H1 (cell line): Measurements from ENCODE around the gene THAP11.

ENCODE experiments used
- BRCA1 ChIP-seq: IDR thresholded peaks from 2 replicates; pipeline ENCODE4 v1.6.1; 2012; ENCODE audit warnings: low read depth, low read length, improper control_type of control experiment
- EGR1 ChIP-seq: IDR thresholded peaks from 2 replicates; pipeline ENCODE4 v1.6.1; 2011; ENCODE audit warnings: low read depth, low read length, borderline replicate concordance
- EP300 ChIP-seq, 2 experiments: IDR thresholded peaks; 1 replicate in 1 of 2; 2 replicates in 1 of 2; pipeline ENCODE4 v1.6.1; 2011 to 2012; ENCODE audit warnings: low read depth in 2 of 2, low read length in 2 of 2, mild to moderate bottlenecking in 2 of 2, borderline replicate concordance in 1 of 2, inconsistent platforms in 1 of 2, moderate library complexity in 1 of 2
- EZH2 ChIP-seq: fragments of 200-600 bp; sonication (generic); IDR thresholded peaks from 2 replicates; pipeline ENCODE4 v1.7.1; 2012; ENCODE audit warnings: low read depth, mild to moderate bottlenecking, moderate library complexity, low read length, inconsistent platforms; ENCODE audit not compliant: severe bottlenecking
- GABPA ChIP-seq: IDR thresholded peaks from 2 replicates; pipeline ENCODE4 v1.6.1; 2011; ENCODE audit warnings: mild to moderate bottlenecking, low read length, moderate library complexity, borderline replicate concordance; ENCODE audit not compliant: insufficient read depth
- HDAC2 ChIP-seq, 2 experiments: fragments of 300-600 bp in 1 of 2; sonication (generic) in 1 of 2; IDR thresholded peaks; 2 replicates each; pipeline ENCODE4 v1.6.1; 2011 to 2012; ENCODE audit warnings: low read depth in 2 of 2, low read length in 2 of 2, mild to moderate bottlenecking in 2 of 2, moderate library complexity in 2 of 2, borderline replicate concordance in 1 of 2, inconsistent platforms in 1 of 2
- RAD21 ChIP-seq, 2 experiments: IDR thresholded peaks in 1 of 2; conservative IDR thresholded peaks in 1 of 2; 2 replicates each; pipeline ENCODE4 v1.6.1; 2011; ENCODE audit warnings: low read depth in 2 of 2, low read length in 2 of 2, improper control_type of control experiment in 1 of 2, inconsistent platforms in 1 of 2, mild to moderate bottlenecking in 1 of 2, moderate library complexity in 1 of 2
- RNF2 ChIP-seq: fragments of 200-900, 300-1000 bp; sonication (generic); IDR thresholded peaks from 2 replicates; pipeline ENCODE4 v1.7.1; 2016; ENCODE audit warnings: borderline replicate concordance, low read depth, mild to moderate bottlenecking, antibody characterized with exemption, low read length; ENCODE audit not compliant: poor library complexity, severe bottlenecking; ENCODE audit errors: missing control alignments
- SUZ12 ChIP-seq: fragments of 200-600 bp; sonication (generic); IDR thresholded peaks from 2 replicates; pipeline ENCODE4 v1.6.1; 2012; ENCODE audit warnings: mild to moderate bottlenecking, inconsistent platforms, low read length, moderate library complexity, mixed read lengths
- TF ChIP-seq, protein P1 (sequence below), 3 experiments: IDR thresholded peaks; 1 replicate in 2 of 3; 2 replicates in 1 of 3; pipeline versions ENCODE4 v1.5.1 to v1.6.1; 2011; ENCODE audit warnings: low read length in 3 of 3, mild to moderate bottlenecking in 3 of 3, inconsistent platforms in 2 of 3, low read depth in 1 of 3, moderate library complexity in 1 of 3; ENCODE audit not compliant: insufficient read depth in 1 of 3; ENCODE audit errors: control extremely low read depth in 1 of 3

DNA sequence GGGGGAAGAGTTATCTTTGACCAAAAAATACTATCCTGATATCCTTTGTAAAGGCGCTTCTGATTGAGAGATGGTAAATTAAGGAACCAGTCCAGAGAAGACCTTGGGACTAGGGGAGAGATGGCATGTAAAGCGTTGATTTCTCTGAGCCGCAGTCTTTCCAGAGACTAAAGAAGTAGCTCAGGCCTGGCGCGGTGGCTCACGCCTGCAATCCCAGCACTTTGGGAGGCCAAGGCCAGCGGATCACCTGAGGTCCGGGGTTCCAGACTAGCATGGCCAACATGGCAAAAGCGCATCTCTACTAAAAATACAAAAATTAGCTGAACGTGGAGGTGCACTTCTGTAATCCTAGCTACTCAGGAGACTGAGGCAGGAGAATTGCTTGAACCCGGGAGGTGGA is 6.0 kb downstream of the THAP11 start:
- TF ChIP-seq, protein P1, sequence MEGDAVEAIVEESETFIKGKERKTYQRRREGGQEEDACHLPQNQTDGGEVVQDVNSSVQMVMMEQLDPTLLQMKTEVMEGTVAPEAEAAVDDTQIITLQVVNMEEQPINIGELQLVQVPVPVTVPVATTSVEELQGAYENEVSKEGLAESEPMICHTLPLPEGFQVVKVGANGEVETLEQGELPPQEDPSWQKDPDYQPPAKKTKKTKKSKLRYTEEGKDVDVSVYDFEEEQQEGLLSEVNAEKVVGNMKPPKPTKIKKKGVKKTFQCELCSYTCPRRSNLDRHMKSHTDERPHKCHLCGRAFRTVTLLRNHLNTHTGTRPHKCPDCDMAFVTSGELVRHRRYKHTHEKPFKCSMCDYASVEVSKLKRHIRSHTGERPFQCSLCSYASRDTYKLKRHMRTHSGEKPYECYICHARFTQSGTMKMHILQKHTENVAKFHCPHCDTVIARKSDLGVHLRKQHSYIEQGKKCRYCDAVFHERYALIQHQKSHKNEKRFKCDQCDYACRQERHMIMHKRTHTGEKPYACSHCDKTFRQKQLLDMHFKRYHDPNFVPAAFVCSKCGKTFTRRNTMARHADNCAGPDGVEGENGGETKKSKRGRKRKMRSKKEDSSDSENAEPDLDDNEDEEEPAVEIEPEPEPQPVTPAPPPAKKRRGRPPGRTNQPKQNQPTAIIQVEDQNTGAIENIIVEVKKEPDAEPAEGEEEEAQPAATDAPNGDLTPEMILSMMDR (IDR thresholded peaks at IDR 0.05; ENCODE audit: control extremely low read depth in 1 of 3, insufficient read depth in 1 of 3, low read depth in 1 of 3, low read length in 3 of 3) = no peak
- TF ChIP-seq BRCA1 (no peak), HDAC2 (IDR thresholded peaks at IDR 0.05; ENCODE audit: borderline replicate concordance in 1 of 2, low read depth in 2 of 2, low read length in 2 of 2) (no peak), EP300 (IDR thresholded peaks at IDR 0.05; ENCODE audit: borderline replicate concordance in 1 of 2, low read depth in 2 of 2, low read length in 2 of 2) (no peak), EGR1 (no peak), EZH2 (no peak), RNF2 (no peak), RAD21 (IDR thresholded peaks at IDR 0.05 in 1 of 2, conservative IDR thresholded peaks at IDR 0.05 in 1 of 2; ENCODE audit: low read depth in 2 of 2, low read length in 2 of 2) (no peak), SUZ12 (no peak), GABPA (no peak)
